PC-3 (cell line): ENCODE measurements around the gene PDE11A.

Source experiments
- CTCF ChIP-seq: fragments of 300-600 bp; sonication (generic); conservative IDR thresholded peaks from 2 replicates; pipeline ENCODE4 v1.5.1; 2017; ENCODE audit warnings: antibody characterized with exemption, low read depth, mild to moderate bottlenecking, low read length
- EZH2 ChIP-seq: fragments of 300-600 bp; sonication (generic); IDR thresholded peaks from one replicate; pipeline ENCODE4 v1.6.1; 2017; ENCODE audit warnings: antibody characterized with exemption, mild to moderate bottlenecking, low read length; ENCODE audit not compliant: unreplicated experiment
- EZH2phosphoT487 ChIP-seq: fragments of 300-600 bp; sonication (generic); IDR thresholded peaks from 2 replicates; pipeline ENCODE4 v1.6.1; 2018; ENCODE audit warnings: mild to moderate bottlenecking, antibody characterized with exemption, low read length, borderline replicate concordance

GRCh38 chr2:177589186-177589585 is 483.4 kb downstream of the PDE11A start:
- TF ChIP-seq CTCF (no peak), EZH2phosphoT487 (no peak), EZH2 (no peak)
